ENCODE measurements around the gene FOXD1.
"Not testable (repeated sequence)": the region's sequence is repeated elsewhere in the genome, so short reads cannot be mapped to it uniquely, and the experiment has no call there.

FOXD1 gene

DNA sequence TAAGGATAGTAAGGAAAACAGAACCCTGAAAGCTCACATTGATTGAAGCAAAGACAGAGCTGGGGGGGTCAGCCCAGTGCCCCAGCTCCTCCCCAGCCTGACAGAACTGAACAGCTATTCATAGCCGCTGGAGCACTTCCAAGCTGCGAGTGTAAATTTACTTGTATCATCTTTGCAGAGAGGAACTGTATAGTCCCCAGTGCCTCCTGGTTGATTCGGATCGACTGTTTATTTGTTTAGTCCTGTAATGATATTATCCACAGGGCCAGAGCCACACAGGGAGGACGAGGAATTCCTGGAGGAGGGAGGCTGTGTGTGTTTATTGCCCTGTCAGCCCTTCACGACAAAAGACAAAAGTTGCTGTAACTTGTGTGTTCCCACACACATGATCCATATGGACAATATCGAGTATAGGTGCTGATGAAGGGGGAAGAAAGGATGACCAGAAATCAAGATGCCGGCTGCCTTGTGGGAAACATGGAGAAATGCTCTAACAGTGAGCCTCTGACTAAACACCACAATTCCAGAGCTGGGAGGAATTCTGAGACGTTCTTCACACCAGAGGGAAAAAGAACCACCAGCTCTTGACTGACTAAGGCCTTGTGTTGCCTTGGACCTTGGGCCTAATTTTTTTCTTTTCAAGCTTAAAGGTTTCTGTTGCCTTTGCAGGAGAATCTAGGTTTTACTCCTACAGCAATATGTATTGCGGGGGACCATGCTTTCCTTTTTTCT, 31.1 kb downstream of the FOXD1 start:
- no peak for DNase-seq (ENCODE audit: low read depth in 2 of 2)

DNA sequence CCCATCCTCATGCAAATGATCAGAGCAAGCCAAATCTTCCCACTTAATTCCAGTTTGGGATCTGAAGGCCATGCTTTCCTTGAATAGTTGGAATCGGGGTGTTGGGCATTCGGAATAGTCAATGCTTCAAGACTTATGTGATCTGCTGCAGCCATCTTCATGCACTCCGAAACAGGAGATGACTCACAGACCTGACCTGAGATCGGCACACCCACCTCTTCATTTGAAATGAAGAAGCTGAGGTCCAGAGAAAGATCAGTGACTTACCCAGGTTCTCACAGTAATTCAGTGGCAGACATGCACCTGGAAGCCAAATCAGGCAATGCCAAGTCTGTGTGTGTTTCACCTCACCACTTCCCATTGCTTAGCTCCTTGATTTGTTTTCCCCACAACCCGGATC, 33.0 kb downstream of the FOXD1 start:
- no peak for DNase-seq (ENCODE audit: low read depth in 2 of 2)

DNA sequence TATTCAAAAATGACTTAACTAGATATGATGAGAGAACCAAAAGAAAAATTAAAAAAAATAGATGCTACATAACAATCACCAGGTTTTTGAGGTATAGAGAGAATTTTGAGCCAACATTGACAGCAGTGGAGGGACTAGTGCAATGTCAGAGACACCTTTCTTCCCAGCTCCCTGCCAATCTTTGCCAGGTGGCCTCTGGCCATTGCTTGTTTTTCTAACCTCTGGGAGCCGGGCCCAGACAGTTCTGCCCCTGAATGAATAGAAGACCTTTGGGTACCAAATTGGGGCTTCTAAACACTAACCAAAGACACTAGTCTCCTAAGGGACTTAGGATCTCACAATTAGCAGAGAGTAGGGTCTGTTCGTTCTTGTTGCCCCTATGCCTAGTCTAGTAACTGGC, 33.4 kb downstream of the FOXD1 start:
- no peak for DNase-seq (ENCODE audit: low read depth in 2 of 2)

DNA sequence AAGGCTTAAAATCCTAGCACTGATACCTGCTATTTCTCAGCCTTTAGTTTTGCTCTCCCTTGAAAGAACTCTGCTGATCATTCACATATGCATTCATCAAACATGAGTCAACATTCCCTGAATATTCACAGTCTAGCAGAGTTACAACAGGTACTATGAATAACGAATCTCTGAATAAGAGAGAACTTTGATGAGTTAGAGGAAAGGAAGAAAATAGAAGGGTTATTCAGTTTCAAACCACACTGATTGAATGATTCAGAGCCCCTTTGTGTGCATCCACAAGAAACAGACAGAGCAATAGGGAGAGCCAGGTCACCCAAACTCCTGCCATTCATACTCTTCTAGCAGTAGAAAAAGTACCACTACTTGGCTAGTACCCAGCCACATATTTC, 36.0 kb downstream of the FOXD1 start:
- DNase-seq (ENCODE audit: low read depth in 2 of 2), result no peak

DNA sequence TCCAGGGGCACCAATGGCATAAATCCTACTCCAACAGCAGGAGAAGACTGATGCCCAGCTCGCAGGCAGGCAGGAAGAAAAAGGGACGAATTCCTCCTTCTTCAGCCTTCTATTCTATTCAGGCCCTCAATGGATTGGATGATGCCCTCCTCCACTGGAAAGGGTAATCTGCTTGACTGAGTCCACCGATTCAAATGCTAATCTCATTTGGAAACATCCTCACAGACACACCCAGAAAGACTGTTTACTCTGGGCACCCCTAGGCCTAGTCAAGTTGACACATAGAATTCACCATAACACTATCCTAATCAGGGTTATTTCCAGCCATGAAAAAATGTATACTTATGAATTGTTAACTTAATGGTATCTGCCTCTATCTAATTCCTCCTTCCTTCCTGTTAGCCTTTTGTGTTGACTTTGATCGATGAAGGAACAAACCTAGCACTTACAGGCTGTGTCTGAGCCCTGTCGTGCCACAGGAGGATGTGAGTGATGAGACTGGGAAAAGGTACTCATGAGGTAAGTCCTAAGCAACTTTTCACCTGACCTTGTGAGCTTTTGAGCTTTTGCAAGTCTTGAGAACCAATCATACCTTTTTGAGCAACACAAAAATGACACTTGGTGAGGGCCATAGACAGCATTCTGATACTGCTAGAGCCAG, 36.5 kb downstream of the FOXD1 start:
- no peak for DNase-seq (ENCODE audit: low read depth in 2 of 2)

DNA sequence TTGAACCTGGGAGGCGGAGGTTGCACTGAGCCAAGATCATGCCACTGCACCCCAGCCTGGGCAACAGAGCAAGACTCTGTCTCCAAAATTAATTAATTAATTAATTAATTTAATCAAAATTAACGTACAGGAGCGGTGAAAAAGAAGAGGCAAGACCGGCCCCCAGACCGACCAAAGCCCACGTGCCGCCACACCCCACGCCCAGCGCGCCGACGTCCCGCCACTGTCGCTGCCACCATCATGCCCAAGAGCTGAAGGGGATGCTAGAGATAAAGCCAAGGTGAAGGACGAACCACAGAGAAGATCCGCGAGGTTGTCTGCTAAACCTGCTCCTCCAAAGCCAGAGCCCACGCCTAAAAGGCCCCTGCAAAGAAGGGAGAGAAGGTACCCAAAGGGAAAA, 38.6 kb downstream of the FOXD1 start:
- not testable (repeated sequence) for DNase-seq (ENCODE audit: low read depth in 2 of 2)

DNA sequence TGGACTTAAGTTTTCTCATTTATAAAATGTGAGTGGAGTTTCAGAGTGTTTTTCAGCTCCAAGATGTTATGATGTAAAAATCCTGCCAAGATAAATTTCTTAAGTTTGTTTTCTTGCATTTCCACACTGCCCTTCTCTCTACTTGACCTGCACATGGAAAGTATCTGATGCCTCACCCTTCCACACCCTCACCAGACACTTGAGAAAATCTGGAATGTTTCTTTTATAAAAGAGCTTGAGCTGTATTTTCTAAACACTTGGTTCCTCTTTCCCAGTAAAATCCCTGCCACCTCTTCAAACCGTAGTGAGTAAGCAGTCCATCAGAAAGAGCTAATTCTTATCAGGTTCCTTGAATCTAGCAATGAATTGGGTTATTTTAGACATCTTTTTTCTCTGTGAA, 42.9 kb downstream of the FOXD1 start:
- DNase-seq (ENCODE audit: low read depth in 2 of 2), result no peak

DNA sequence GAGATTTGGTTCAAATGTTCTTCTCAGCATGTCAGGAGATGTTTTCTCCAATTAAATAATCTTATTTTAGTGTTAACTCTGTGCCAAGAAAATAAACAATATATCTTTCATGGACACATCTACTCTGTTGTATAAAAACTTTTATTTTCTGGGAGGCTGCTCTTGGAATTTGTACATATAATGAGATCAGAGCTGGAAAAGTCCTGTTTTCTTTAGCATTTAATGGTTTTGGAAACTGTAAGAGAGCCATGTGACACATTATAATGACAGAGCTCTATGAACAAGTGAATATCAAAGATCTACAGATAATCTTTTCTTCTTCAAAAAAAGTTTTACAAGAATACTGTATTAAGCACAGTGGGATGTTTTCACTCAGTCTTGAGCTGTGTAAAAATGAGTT, 48.8 kb downstream of the FOXD1 start:
- DNase-seq (ENCODE audit: low read depth in 2 of 2), result no peak
